Kidney tubule cell (primary cell): Measurements from ENCODE around the gene ESRRA.
A peak's percentile ranks its signal among the peaks of the same experiment; 100 is the strongest.
"Not testable (repeated sequence)": the region's sequence is repeated elsewhere in the genome, so short reads cannot be mapped to it uniquely, and the experiment has no call there.

ENCODE experiments used
- DNase-seq: peaks from one replicate; pipeline ENCODE4 v3.0.0-alpha.2; 2018; ENCODE audit warnings: low spot score

The ESRRA gene

GRCh38 chr11:64314146-64314804 is 9.0 kb downstream of the ESRRA start:
- no peak for DNase-seq

- no peak for DNase-seq
Measured at GRCh38 chr11:64314805-64315561, 9.7 kb downstream of the ESRRA start.

GRCh38 chr11:64315667-64316526 is 10.6 kb downstream of the ESRRA start:
- not testable (repeated sequence) for DNase-seq

- peak; percentile 66 for DNase-seq
Measured at GRCh38 chr11:64316672-64317324, 11.5 kb downstream of the ESRRA start.

GRCh38 chr11:64317325-64317960 is 12.1 kb downstream of the ESRRA start, which contains the start of gene TRMT112:
TRMT112 (minus strand) TSS chr11:64317559; CDS start chr11:64317526, 33 bp downstream.
- peak; percentile 100 for DNase-seq

GRCh38 chr11:64317961-64318765 is 12.8 kb downstream of the ESRRA start, which contains the start of gene PRDX5:
PRDX5 (plus strand) TSS chr11:64318121; CDS start chr11:64318216, 95 bp downstream.
- peak; percentile 98 for DNase-seq

GRCh38 chr11:64318766-64319761 is 13.7 kb downstream of the ESRRA start:
- no peak for DNase-seq

GRCh38 chr11:64320556-64320955 is 15.2 kb downstream of the ESRRA start:
- no peak for DNase-seq

- DNase-seq, result no peak
Measured at GRCh38 chr11:64321026-64321425, 15.7 kb downstream of the ESRRA start.

- peak; percentile 63 for DNase-seq
Measured at GRCh38 chr11:64321533-64321932, 16.2 kb downstream of the ESRRA start.

- no peak for DNase-seq
Measured at GRCh38 chr11:64322925-64323260, 17.6 kb downstream of the ESRRA start.

- no peak for DNase-seq
Measured at GRCh38 chr11:64323373-64323772, 18.0 kb downstream of the ESRRA start.

GRCh38 chr11:64323984-64324383 is 18.7 kb downstream of the ESRRA start:
- DNase-seq, result not testable (repeated sequence)

GRCh38 chr11:64324692-64325469 is 19.6 kb downstream of the ESRRA start:
- no peak for DNase-seq

GRCh38 chr11:64327375-64327774 is 22.1 kb downstream of the ESRRA start:
- no peak for DNase-seq

GRCh38 chr11:64327993-64328392 is 22.7 kb downstream of the ESRRA start:
- no peak for DNase-seq

- DNase-seq, result no peak
Measured at GRCh38 chr11:64330888-64331287, 25.6 kb downstream of the ESRRA start.

GRCh38 chr11:64331569-64332371 is 26.4 kb downstream of the ESRRA start:
- DNase-seq, result peak; percentile 97
